SU-DHL-6 (cell line): Measurements from ENCODE around the gene SLX9.
"Not testable (repeated sequence)": the region's sequence is repeated elsewhere in the genome, so short reads cannot be mapped to it uniquely, and the experiment has no call there.

Experiments used
- H2AFZ ChIP-seq: fragments of 200-600 bp; sonication (generic); 2 replicates; pipeline ENCODE4 v1.6.1; 2014; ENCODE audit warnings: low read depth, mild to moderate bottlenecking, moderate library complexity, mixed read lengths, antibody characterized with exemption, low read length; ENCODE audit not compliant: severe bottlenecking
- H3F3A ChIP-seq: fragments of 200-600 bp; shearing (Covaris generic); 2 replicates; pipeline ENCODE4 v1.6.0; 2016; ENCODE audit warnings: antibody characterized with exemption, mild to moderate bottlenecking; ENCODE audit not compliant: insufficient read depth
- H3K27ac ChIP-seq: fragments of 200-600 bp; sonication (generic); 2 replicates; pipeline ENCODE4 v1.5.1; 2016; ENCODE audit warnings: low read depth, mild to moderate bottlenecking, low read length, moderate library complexity, mixed read lengths
- H3K27me3 ChIP-seq: fragments of 200-600 bp; sonication (generic), shearing (Covaris generic); 2 replicates; pipeline ENCODE4 v1.6.0; 2014; ENCODE audit warnings: mild to moderate bottlenecking, low read length
- H3K36me3 ChIP-seq: fragments of 200-600 bp; sonication (generic); 2 replicates; pipeline ENCODE4 v1.6.1; 2014; ENCODE audit warnings: mild to moderate bottlenecking, low read length, mixed read lengths
- H3K4me2 ChIP-seq: fragments of 300-600, 200-600 bp; shearing (Covaris generic), sonication (generic); 2 replicates; pipeline ENCODE4 v1.6.0; 2014; ENCODE audit warnings: low read length, low read depth, mild to moderate bottlenecking; ENCODE audit not compliant: poor library complexity, severe bottlenecking
- H3K4me3 ChIP-seq: fragments of 200-600 bp; sonication (generic); 2 replicates; pipeline ENCODE4 v1.5.1; 2014; ENCODE audit warnings: antibody characterized with exemption, low read length, mild to moderate bottlenecking, mixed read lengths; ENCODE audit not compliant: insufficient read depth, poor library complexity, severe bottlenecking
- H3K79me2 ChIP-seq: fragments of 200-600 bp; sonication (generic); 2 replicates; pipeline ENCODE4 v1.6.1; 2014; ENCODE audit warnings: mild to moderate bottlenecking, low read length, moderate library complexity; ENCODE audit not compliant: insufficient read depth
- H3K9ac ChIP-seq: fragments of 200-600 bp; sonication (generic); 2 replicates; pipeline ENCODE4 v1.7.0; 2014; ENCODE audit warnings: mild to moderate bottlenecking, low read length
- H3K9me2 ChIP-seq: fragments of 200-600 bp; sonication (generic); replicated peaks from 2 replicates; pipeline ENCODE4 v1.6.1; 2014; ENCODE audit warnings: low read length; ENCODE audit not compliant: insufficient read depth
- H3K9me3 ChIP-seq: fragments of 200-600 bp; sonication (generic); 2 replicates; pipeline ENCODE4 v1.6.1; 2014; ENCODE audit warnings: low read length, mixed read lengths; ENCODE audit not compliant: insufficient read depth
- H4K20me1 ChIP-seq: fragments of 200-600 bp; sonication (generic); 2 replicates; pipeline ENCODE4 v1.6.1; 2014; ENCODE audit warnings: low read depth, mild to moderate bottlenecking, antibody characterized with exemption, low read length, moderate library complexity, mixed read lengths
- CTCF ChIP-seq: fragments of 200-600 bp; sonication (generic); IDR thresholded peaks from one replicate; pipeline ENCODE4 v1.5.1; 2017; ENCODE audit warnings: antibody characterized with exemption, mild to moderate bottlenecking, low read length, moderate library complexity; ENCODE audit not compliant: insufficient read depth, poor library complexity, severe bottlenecking
- EZH2phosphoT487 ChIP-seq: fragments of 200-600 bp; sonication (generic), shearing (Covaris generic); conservative IDR thresholded peaks from 2 replicates; pipeline ENCODE4 v1.6.1; 2018; ENCODE audit warnings: mild to moderate bottlenecking, antibody characterized with exemption, low read length, moderate library complexity, mixed read lengths

The SLX9 gene

GRCh38 chr21:45021428-45022347, 81.9 kb downstream of the SLX9 start:
- Histone ChIP-seq H2AFZ (no peak overlapping the region), H3K27ac (no peak overlapping the region), H3K4me2 (no peak overlapping the region), H3K27me3 (no peaks in the 10 kb centered on the region), H4K20me1 (no peaks in the 10 kb centered on the region), H3K9me2 (no peaks in the 10 kb centered on the region), H3K9ac (no peak overlapping the region), H3K79me2 (no peaks in the 10 kb centered on the region), H3K36me3 (no peaks in the 10 kb centered on the region), H3F3A (no peaks in the 10 kb centered on the region), H3K4me3 (no peak overlapping the region), H3K9me3 (peaks cover 4% of the 10 kb centered on the region; the same call in 1 of the 2 replicates)
- TF ChIP-seq CTCF (no peak), EZH2phosphoT487 (no peak)

- Histone ChIP-seq H3K79me2 (no peaks in the 10 kb centered on the region), H3K4me3 (no peak overlapping the region), H3K27me3 (no peaks in the 10 kb centered on the region), H4K20me1 (no peaks in the 10 kb centered on the region), H2AFZ (no peak overlapping the region), H3K9me3 (peaks cover 4% of the 10 kb centered on the region; the same call in 1 of the 2 replicates), H3K27ac (no peak overlapping the region), H3K9ac (no peak overlapping the region), H3F3A (no peaks in the 10 kb centered on the region), H3K4me2 (no peak overlapping the region), H3K9me2 (no peaks in the 10 kb centered on the region), H3K36me3 (no peaks in the 10 kb centered on the region)
- TF ChIP-seq CTCF (no peak), EZH2phosphoT487 (no peak)
Observed at GRCh38 chr21:45022348-45022675, 82.5 kb downstream of the SLX9 start.

GRCh38 chr21:45022736-45023135, 82.9 kb downstream of the SLX9 start:
- H3K36me3 ChIP-seq: no peaks in the 10 kb centered on the region
- H3K9me3 ChIP-seq: peaks cover 4% of the 10 kb centered on the region; the same call in 1 of the 2 replicates
- no peak overlapping the region for H3K4me3 ChIP-seq
- H4K20me1 ChIP-seq: no peaks in the 10 kb centered on the region
- H3K79me2 ChIP-seq: no peaks in the 10 kb centered on the region
- no peaks in the 10 kb centered on the region for H3F3A ChIP-seq
- TF ChIP-seq EZH2phosphoT487 (no peak), CTCF (no peak)
- H3K9ac ChIP-seq: no peak overlapping the region
- H3K9me2 ChIP-seq: no peaks in the 10 kb centered on the region
- no peaks in the 10 kb centered on the region for H3K27me3 ChIP-seq
- H3K27ac ChIP-seq: no peak overlapping the region
- no peak overlapping the region for H3K4me2 ChIP-seq
- no peak overlapping the region for H2AFZ ChIP-seq

GRCh38 chr21:45024516-45024915, 84.7 kb downstream of the SLX9 start:
- not testable (repeated sequence) for H3K36me3 ChIP-seq, H3K9ac ChIP-seq, H2AFZ ChIP-seq, H3K27me3 ChIP-seq, H4K20me1 ChIP-seq, H3K9me2 ChIP-seq, H3K79me2 ChIP-seq, H3F3A ChIP-seq, H3K4me2 ChIP-seq, H3K4me3 ChIP-seq, H3K27ac ChIP-seq, H3K9me3 ChIP-seq
